ENCODE data around the gene ENG.

GRCh38 chr9:127870887-127871286 is 16.4 kb upstream of the ENG start:
- TF ChIP-seq POLR2A (IDR thresholded peaks at IDR 0.05) (no peak), CTCF (IDR thresholded peaks at IDR 0.05) (no peak)
